GM18873 (cell line): Measurements from ENCODE around the gene DHX36.

Experiments
- ATAC-seq: cut with Tn5 transposase; IDR thresholded peaks from one replicate; pipeline ENCODE4 v1.9.1; 2021; ENCODE audit warnings: mild to moderate bottlenecking, moderate library complexity, moderate number of reproducible peaks; ENCODE audit not compliant: unreplicated experiment, low FRiP score

DHX36 gene

DNA sequence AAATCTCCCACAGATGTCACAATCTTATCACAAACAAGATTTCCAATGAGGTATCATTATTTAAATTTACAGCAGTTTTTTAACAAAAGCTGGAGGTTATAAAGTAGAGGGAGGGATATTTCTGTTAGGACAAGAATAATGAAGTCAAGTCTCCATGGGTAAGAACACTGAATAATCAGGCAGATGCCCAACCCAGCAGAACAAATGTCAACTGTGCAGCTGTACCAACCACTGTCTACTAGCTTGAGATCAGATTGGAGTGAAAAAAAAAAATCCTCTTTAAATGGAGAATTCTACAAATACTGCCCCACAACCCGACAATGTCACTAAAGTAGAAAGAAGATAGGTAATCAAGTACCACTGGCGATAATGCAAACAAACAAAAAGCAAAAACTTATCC, 30.3 kb downstream of the DHX36 start:
- ATAC-seq = no peak

DNA sequence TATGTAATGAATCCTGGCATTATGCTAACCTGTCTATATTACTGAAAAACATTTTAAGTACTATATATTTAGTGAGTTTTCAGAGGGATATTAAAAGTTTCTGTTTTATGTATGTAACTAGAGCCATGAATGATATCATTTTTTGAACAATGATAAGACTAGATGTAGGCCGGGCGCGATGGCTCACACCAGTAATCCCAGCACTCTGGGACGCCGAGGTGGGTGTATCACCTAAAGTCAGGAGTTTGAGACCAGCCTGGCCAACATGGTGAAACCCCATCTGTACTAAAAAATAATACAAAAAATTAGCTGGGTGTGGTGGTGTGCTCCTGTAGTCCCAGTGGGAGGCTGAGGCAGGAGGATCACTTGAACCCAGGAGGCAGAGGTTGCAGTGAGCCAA, 34.1 kb downstream of the DHX36 start:
- ATAC-seq = no peak

DNA sequence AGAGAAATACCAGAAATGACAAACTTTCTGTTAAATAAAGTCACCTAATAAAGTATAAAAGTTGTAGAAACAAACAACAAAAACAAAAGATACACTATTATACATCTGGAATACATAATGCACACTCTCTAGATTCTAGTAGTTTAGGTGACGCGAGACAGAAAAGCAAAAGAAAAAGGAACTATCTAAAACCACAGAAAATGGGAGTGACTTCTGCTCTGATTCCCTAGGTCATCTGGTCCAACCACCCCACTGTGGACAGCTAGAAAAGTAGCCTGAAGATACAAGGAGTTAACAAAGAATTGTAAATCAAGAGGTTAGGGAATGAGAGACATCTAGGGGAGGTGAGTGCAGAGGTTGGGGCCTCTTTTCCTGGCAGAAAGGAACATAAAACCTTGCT, 39.1 kb downstream of the DHX36 start:
- no peak for ATAC-seq

DNA sequence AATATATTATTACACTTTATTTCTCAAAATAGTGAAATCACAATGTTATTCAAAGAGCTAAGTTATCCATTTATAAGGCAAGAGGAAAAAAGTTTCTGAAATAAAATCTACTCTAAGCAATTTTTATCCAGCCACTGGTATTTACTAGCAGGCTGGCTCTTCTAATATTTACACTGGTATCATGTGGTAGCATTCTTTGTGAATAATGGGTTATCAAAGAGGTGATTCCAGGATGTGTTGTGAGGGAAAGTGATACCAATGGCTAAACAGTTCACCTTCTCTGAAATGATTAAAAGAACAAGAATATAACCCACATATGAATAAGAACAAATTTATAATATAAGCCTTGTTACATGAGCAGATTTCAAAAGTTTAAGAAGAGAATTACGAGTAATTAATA, 44.1 kb downstream of the DHX36 start:
- ATAC-seq = no peak

DNA sequence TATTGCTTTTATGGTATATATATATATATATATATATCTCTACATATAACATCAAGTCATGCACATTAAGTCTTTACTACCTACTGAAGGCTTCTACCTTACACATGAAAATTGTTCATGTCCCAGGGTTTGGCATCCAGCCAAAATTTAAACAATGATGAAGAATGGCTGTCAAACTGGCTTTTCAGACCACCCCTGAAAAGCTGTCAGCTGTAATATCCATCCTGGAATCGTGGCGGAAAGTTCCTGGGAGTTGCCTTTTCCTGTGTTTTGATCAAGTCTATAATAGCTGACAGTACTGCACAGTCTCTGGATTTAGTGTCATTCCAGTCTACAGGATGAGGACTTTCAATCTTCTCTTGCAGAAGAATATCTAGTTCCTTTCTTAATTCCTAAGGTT, 48.3 kb downstream of the DHX36 start:
- ATAC-seq = no peak

DNA sequence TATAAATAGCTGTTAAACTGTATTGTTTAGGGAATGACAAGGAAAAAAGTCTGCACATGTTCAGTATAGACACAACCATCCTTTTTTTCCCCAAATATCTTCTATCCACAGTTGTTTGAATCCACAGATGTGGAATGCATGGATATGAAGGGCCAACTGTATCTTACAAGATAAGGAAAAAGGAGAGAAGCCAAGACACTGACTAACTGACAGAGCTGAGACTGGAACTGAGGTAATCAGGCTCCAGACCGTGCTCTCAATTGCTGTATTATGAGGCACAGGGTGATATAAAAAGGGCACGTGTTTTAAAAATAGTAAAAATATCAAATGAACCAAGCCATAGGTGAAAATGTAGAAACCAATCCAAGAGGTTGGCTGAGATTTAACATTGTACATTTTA, 49.0 kb downstream of the DHX36 start:
- ATAC-seq = no peak

DNA sequence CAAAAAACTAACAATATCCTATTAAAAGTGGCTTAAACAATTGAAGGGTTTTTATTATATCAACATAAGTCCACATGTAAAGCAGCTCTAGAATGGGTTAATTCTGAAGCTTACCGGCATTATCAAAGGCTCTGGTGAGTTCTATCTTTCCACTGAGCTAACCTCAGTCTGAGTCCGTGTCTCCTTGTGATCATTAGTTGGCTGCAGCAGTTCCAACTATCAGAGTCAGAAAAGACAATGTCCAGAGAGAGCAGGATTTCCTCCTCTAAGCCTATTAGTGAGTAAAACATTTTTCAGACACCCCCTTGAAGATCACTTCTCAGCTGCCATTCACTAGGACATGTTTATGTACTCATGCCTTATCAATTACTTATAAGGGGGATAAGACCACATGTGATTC, 49.9 kb downstream of the DHX36 start:
- no peak for ATAC-seq

DNA sequence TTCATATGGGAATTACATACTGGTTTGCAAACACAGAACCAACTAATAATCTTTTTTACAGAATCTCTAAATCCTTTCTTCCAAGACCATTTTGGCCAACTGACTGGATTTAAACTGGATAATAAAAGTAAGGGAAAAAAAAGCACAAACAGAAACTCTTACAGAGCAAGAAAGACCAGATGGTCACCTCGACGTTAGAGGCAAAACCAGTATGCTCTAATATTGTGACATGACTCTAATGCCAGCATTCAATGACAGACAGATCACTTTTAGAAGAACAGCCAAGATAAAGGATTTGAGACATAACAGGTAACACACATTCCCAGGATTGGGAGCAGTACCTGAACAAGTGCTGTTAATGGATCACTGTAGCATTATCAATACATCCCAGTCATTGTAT, 50.9 kb downstream of the DHX36 start:
- ATAC-seq = no peak

DNA sequence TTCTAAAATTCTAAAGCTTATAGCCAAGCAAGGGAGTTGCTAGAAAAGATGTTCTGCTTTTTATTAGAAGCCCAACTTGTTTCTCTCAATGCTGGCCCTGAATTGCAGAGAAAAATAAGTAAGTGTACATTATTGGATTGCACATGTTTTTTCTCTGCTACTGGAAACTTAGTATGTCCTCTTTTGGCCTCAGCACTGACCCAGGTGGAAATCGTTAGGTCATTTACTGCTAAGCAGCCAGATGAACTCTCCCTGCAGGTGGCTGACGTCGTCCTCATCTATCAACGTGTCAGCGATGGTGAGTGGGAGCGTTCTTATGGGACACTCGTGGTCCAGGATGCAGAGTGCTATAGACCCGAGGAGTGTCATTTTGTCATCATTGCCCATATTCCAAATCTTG, 69.8 kb downstream of the DHX36 start:
- ATAC-seq = no peak

DNA sequence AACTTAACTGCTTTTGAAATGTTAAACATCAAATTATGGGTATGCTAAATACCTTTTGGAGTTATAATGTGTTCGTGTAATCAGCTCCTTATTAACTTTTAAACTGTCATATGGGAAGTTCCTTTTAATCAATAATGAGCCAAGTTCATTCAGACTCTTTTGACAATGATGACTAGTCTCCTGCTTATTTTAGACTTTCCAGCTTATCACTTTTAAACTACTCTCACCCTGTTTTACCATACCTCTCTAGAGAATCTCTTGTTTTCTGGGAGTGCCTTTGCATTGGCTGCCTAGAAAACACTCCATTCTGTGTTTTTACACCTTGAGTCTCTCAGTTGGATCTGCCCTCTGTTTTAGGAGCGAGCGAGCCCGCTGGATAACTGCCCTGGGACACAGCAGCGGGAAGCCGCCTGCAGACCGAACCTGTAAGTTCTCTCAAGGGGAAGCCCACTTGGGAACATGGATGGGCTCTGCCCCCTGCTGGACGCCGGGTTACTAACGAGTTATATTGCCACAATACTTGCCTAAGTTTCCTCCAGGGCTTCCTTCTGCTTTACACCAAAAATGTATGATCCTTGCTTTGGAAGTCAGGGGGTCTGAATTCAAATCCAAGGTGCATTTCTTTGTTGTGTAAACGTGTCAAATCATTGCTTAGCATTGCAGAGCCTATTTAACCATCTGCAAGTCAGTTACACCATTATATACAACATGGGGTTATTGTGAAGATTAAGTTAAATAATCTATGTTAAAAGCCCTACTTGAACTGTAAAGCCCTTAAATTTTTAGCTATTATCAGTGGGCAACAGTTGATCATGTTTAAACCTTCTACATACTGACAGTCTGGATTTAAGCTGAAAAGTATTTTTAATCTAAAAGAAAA, 71.3 kb downstream of the DHX36 start:
- peak; percentile 74 for ATAC-seq

DNA sequence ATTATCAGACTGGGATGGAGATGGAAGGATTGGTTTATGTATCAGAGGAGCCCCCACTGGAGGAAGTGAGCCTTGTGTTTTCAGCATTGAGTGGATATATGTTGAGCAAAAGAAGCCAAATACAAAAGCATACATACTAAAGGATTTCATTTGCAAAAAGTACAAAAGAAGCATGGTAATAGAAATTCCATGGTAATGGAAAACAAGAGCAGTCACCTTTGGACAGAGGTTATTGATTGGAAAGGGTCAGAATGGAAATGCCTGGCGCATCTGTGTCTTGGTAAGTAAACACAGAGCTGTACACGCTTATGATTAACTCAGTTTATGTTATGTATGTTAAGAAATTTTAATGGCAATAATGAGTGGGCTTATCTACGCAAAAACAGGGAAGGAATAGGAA, 72.7 kb downstream of the DHX36 start:
- no peak for ATAC-seq

DNA sequence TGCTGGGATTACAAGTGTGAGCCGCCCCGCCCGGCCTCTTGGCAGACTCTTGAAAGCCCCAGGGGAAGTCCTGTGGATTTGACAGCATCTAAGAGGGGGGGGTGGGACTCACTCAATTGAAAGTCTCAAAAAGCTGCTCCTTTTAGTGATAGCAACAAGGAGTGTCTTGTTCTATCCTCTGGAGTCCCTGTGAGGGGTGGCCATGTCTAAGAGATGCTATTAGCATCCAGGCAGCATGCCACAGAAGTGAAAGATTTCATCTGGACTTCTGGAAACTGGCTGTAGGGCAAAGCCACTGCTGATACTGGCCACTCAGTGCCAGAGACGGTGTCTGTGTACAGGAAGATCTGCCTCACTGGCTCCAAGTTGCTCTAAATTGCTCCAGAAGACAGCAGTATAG, 74.0 kb downstream of the DHX36 start:
- no peak for ATAC-seq

DNA sequence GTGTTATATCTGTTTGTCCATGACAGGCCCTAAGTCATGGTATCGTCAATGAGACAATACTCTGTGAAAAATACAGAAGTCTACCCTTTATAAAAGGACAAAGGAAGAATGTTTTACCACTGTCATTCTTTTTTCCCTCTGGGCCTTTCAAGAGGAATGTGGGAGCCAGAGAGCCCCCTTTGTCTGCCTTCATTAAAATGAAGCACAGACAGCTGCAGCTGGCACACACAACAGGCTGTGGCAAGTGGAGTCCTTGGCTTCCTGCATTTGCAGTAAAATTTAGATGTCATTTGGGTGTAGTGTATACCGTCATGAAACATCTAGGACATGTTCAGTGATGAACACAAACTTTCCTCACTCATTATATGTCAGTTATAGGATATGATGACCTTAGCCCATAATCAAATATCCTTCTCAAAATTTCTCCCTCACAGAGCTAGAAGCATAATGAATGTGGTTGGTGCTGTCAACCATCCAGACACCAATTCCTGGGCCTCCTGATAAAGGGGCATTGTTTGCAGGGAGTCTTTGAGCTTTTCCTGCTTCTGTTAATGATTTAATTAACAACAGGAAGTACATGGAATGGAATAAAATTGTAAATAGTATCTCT, 76.4 kb downstream of the DHX36 start:
- no peak for ATAC-seq

DNA sequence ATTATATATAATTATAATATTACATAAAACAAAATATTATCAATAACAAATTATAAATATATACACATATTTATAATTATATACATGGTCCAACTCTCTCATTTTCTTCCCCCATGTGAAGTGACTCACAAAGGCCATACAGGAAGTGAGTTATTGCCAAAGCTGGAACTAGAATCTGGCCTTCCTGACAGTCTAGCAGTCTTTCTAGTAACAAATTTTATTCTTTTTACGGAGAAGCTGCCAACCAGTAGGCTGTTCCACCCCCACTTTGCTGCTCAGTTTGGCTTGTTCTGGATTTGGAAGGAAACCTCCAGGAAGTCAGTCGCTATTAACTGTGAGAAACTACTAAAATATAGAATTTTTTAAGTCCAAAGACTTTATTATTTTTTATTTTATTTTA, 79.6 kb downstream of the DHX36 start:
- ATAC-seq = no peak

DNA sequence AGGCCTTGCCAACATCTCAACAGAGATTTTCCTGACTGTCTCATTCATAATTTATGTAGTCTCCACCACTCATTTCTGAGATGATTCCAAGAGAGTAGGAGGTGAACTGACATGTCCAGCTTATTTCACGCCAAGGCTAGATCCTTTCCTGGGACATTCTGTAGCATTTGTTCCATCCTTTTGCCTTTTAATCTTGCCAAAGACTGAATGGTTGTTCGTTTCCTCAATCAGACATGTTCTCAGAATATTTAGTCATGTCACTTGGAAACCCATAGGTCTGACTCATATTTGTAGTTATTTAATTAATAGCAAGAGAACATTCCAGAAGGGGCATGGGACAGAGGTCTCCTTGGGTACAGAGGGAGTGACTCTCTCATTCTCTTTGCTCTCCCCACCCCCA, 80.9 kb downstream of the DHX36 start:
- no peak for ATAC-seq

DNA sequence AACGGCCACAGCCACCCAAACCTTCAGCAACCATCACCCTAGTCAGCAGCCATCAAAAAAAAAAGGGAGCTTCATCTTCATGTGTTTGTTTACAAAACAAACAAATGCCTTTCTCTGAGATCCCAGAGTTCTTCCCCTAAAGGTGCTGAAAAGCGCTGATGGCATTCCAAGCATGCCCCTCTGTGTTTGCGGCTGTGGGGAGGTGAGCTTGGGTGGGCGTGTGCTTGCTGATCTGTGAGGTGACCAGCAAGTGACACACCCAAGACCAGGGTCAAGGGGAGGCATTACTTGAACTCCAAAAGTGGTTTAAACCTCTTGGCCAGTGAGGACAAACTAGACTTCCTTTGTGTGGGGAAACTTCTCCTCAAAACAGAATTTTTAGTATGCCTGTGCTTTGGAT, 81.5 kb downstream of the DHX36 start:
- no peak for ATAC-seq

DNA sequence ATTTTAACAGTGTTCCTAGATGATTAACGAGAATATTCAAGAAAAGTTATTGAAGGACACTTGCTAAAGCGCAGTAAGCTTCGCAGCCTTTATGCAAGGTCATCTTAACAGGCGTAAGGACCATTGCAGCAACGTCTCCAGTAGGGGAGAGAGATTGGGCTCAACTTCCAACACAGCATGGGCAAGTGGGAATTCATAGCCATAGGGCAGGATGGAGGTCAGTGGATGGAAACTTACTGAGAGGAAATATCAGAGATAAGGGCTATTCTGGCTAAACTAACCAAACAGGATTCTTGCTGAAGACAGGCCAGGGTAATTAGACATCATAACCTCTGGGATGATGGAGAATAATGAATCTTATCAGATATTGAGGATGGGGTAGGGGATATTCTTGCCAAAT, 82.8 kb downstream of the DHX36 start:
- ATAC-seq = no peak

DNA sequence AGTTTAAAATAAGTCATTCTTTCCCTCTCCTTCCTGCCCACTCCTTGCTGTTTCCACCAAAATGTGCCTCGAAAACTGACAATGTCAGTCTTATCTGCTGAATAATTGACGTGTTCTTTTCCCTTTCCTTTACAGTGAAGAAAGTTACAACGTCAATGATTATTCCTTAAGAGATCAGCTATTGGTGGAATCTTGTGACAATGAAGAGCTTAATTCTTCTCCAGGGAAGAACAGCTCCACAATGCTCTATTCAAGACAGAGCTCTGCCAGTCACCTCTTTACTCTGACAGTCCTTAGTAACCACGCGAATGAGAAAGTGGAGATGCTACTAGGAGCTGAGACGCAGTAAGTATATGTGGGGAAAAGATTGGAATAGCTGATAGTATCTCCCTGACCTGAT, 84.1 kb downstream of the DHX36 start:
- no peak for ATAC-seq

DNA sequence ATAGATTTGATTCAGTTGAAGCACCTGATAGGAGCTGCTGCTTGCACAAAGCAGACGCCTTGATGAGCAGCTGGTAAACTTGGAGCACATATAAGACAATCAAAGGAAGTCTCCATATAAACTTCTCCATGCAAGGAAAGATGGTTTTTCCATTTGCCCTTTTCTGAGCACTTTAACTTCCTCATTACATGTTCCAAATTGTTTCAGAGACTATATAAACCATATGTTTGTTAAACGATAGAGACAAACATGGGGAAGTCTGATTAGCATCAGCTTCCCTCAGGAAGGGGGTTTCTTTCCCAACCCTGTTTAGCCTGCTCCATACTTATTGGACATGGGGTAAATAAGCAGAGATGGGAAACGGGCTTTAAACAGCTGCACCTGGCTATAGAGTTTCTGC, 88.0 kb downstream of the DHX36 start:
- no peak for ATAC-seq

DNA sequence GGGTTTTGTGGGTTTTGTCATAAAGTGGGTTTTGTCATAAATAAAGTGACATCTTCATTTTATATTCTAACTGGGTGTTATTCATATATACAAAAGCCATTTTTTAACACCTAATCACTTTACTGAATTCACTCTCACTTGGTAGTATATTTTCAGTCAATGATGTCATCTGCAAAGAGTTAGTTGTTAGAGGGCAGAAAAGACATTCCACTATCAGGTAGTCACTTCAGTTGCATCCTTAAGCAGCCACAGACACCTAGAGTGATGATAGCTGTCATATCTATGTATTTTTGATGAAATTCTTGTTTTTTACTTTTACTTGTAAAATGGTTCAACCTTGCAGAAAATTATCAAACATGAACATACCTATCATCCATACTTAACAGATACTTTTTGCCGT, 89.0 kb downstream of the DHX36 start:
- no peak for ATAC-seq

DNA sequence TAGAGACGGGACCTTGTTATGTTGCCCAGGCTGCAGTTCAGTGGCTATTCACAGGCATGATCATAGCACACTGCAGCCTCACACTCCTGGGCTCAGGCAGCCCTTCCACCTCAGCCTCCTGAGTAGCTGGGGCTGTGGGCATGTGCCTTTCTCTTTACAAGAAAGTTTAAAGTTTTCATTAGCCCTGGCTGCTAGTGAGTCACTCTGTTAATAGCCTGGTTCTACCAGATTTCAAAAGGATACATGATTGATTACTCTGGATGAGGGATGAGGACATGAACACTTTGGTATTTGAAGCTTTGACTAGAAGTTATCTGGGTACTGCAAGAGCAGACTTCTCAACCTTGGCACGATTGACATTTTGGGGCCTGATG, 95.1 kb downstream of the DHX36 start:
- no peak for ATAC-seq

DNA sequence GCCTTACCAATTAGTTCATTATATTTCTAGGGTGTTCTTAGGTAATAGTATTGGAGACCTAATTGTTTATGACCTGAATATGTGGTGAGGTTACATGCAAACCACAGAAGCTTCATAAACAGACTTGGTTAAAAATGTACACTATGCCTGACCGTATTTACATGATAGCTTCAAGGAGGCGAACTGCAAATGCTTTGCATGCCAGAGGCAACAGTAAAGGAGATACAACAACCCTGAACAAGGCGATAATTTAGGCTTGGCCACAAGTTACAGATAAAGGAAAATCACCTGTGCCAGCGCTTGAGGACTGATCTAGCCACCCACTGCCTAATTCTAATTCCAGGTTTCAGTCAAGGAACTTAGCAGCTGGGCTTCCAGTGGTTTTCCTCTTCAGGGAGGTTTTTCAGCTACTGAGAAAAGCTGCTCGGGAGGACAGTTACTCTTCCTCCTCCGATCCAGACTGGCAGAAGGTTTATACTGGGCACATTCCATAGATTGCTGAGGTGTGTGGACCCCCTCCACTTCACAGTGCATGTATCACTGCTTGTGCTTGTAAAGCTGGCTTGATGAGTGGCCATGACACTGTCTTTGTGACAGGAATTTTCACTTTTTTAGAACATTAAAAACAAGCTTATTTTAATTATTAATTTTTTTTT, 95.6 kb downstream of the DHX36 start:
- ATAC-seq = no peak
